Left ventricle myocardium inferior (tissue), 1 donor: Measurements from ENCODE around the gene ZNHIT1. TPM values are rescaled to one million over a fixed set of nuclear protein-coding genes. Genes with fewer than 3 reads are reported as not detected.

Experiments
- DNase-seq: peaks from one replicate; pipeline ENCODE4 v3.0.0-alpha.2; 2020
- H3K27ac ChIP-seq: fragments of 200-600 bp; replicated peaks from 2 replicates; pipeline ENCODE4 v1.8.0; 2021
- H3K27me3 ChIP-seq: fragments of 200-600 bp; 2 replicates; pipeline ENCODE4 v1.8.0; 2021; ENCODE audit warnings: low read depth
- H3K36me3 ChIP-seq: fragments of 200-600 bp; 2 replicates; pipeline ENCODE4 v1.8.0; 2021
- H3K4me1 ChIP-seq: fragments of 200-600 bp; 2 replicates; pipeline ENCODE4 v1.8.0; 2021
- H3K4me3 ChIP-seq: fragments of 200-600 bp; 2 replicates; pipeline ENCODE4 v1.8.0; 2021; ENCODE audit warnings: mild to moderate bottlenecking, moderate library complexity
- H3K9me3 ChIP-seq: fragments of 200-600 bp; replicated peaks from 2 replicates; pipeline ENCODE4 v1.8.0; 2021
- intact Hi-C: fragments of 100-400 bp; cut with micrococcal nuclease; formaldehyde crosslinking; loops from one replicate; pipeline ENCODE4 v1.11.0; 2022
- total RNA-seq: library from RNA; stranded (reverse); fragmentation: NEBNext Ultra II Directional; extraction: Animal tissue kit (Norgen Biotek cat#: 25700); gene quantifications from one replicate; pipeline ENCODE4 v1.2.1, GENCODE V29; 2021
- TF ChIP-seq, protein P1 (sequence below): fragments of 200-600 bp; IDR thresholded peaks from 2 replicates; pipeline ENCODE4 v1.8.0; 2021; ENCODE audit warnings: antibody characterized with exemption, mild to moderate bottlenecking, borderline replicate concordance
- donor health status: DM: no; HTN: yes; CAD: no; lungs with severe emphysema.

The ZNHIT1 gene
- total RNA-seq, 1 donor from 2014 or later, result 56.9 TPM

DNA sequence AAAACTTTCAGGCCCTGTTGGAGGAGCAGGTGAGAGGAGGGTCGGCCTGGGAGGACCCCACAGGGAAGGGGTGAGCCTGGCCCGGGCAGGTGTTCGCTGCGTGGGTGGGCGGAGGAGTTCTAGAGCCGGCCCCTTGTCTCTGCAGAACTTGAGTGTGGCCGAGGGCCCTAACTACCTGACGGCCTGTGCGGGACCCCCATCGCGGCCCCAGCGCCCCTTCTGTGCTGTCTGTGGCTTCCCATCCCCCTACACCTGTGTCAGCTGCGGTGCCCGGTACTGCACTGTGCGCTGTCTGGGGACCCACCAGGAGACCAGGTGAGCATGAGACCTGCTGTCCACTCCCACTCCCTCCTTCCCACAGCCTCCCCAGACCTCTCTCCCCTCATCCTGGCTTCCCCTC, 5.6 kb downstream of the ZNHIT1 start:
- Histone ChIP-seq H3K4me3 (no peak overlapping the region), H3K27ac (no peak overlapping the region), H3K36me3 (peaks cover 58% of the 10 kb centered on the region), H3K9me3 (no peaks in the 10 kb centered on the region), H3K4me1 (peaks cover 24% of the 10 kb centered on the region), H3K27me3 (no peaks in the 10 kb centered on the region)
- no peak for DNase-seq
- intact Hi-C loops, result no loop called here
- TF ChIP-seq, protein P1, sequence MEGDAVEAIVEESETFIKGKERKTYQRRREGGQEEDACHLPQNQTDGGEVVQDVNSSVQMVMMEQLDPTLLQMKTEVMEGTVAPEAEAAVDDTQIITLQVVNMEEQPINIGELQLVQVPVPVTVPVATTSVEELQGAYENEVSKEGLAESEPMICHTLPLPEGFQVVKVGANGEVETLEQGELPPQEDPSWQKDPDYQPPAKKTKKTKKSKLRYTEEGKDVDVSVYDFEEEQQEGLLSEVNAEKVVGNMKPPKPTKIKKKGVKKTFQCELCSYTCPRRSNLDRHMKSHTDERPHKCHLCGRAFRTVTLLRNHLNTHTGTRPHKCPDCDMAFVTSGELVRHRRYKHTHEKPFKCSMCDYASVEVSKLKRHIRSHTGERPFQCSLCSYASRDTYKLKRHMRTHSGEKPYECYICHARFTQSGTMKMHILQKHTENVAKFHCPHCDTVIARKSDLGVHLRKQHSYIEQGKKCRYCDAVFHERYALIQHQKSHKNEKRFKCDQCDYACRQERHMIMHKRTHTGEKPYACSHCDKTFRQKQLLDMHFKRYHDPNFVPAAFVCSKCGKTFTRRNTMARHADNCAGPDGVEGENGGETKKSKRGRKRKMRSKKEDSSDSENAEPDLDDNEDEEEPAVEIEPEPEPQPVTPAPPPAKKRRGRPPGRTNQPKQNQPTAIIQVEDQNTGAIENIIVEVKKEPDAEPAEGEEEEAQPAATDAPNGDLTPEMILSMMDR, result no peak

GRCh38 chr7:101225650-101226049, 7.7 kb downstream of the ZNHIT1 start:
- no peaks in the 10 kb centered on the region for H3K9me3 ChIP-seq
- peaks cover 6% of the 10 kb centered on the region for H3K4me1 ChIP-seq
- no peaks in the 10 kb centered on the region for H3K27me3 ChIP-seq
- TF ChIP-seq, protein P1, result no peak
- H3K4me3 ChIP-seq, result no peak overlapping the region
- peaks cover 71% of the 10 kb centered on the region for H3K36me3 ChIP-seq
- no peak overlapping the region for H3K27ac ChIP-seq
- DNase-seq, result no peak
- intact Hi-C loops, result no loop called here

DNA sequence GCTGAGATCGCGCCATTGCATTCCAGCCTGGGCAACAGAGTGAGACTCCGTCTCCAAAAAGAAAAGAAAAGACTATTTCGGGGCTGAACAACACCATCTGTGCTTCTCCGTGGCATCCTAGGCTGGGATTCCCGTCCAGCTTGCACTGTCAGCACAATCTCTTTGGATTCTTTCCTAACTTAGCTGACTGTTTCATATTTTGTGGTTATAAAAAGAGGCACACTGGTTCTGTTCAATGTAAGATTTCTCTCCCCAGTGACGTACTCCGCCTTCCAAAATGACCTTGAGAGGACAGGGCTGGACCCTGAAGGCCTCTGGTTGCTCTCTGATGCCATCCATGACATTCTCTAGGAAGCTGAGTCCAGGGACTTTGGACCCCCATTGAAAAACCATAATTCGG, 8.8 kb downstream of the ZNHIT1 start:
- intact Hi-C loops, result no loop called here
- H3K9me3 ChIP-seq, result no peaks in the 10 kb centered on the region
- H3K36me3 ChIP-seq, result peaks cover 71% of the 10 kb centered on the region
- TF ChIP-seq, protein P1, result no peak
- no peaks in the 10 kb centered on the region for H3K27me3 ChIP-seq
- H3K27ac ChIP-seq, result no peak overlapping the region
- no peak for DNase-seq
- H3K4me1 ChIP-seq, result peaks cover 13% of the 10 kb centered on the region
- no peak overlapping the region for H3K4me3 ChIP-seq

- peaks cover 23% of the 10 kb centered on the region for H3K4me1 ChIP-seq
- TF ChIP-seq, protein P1, result no peak
- peaks cover 29% of the 10 kb centered on the region for H3K36me3 ChIP-seq
- H3K4me3 ChIP-seq, result peak overlapping the region; percentile 50
- H3K27me3 ChIP-seq, result no peaks in the 10 kb centered on the region
- intact Hi-C loops, result no loop called here
- no peak for DNase-seq
- H3K27ac ChIP-seq, result peak overlapping the region; percentile 23
- H3K9me3 ChIP-seq, result no peaks in the 10 kb centered on the region
Measured at GRCh38 chr7:101231644-101232043, 13.7 kb downstream of the ZNHIT1 start.

GRCh38 chr7:101232141-101232850, 14.3 kb downstream of the ZNHIT1 start:
- peak overlapping the region; percentile 23 for H3K27ac ChIP-seq
- TF ChIP-seq, protein P1, result no peak
- H3K27me3 ChIP-seq, result no peaks in the 10 kb centered on the region
- peaks cover 23% of the 10 kb centered on the region for H3K36me3 ChIP-seq
- peaks cover 29% of the 10 kb centered on the region for H3K4me1 ChIP-seq
- DNase-seq, result no peak
- H3K9me3 ChIP-seq, result no peaks in the 10 kb centered on the region
- H3K4me3 ChIP-seq, result peak overlapping the region; percentile 50
- intact Hi-C loops, result no loop called here
